ENCODE results near the gene KRTAP12-4.

- TF ChIP-seq ZC3H10 (CRISPR knock-in tag; IDR thresholded peaks at IDR 0.05) (no peak), SNAI2 (CRISPR knock-in tag; IDR thresholded peaks at IDR 0.05) (no peak)
Observed at GRCh38 chr21:44664691-44665090, 10.2 kb upstream of the KRTAP12-4 start.
